Measurements from ENCODE around the gene RHEX.
"Not testable (repeated sequence)": the region's sequence is repeated elsewhere in the genome, so short reads cannot be mapped to it uniquely, and the experiment has no call there.

- TF ChIP-seq POLR2AphosphoS5 (IDR thresholded peaks at IDR 0.05) = not testable (repeated sequence)
- TF ChIP-seq, protein P1, sequence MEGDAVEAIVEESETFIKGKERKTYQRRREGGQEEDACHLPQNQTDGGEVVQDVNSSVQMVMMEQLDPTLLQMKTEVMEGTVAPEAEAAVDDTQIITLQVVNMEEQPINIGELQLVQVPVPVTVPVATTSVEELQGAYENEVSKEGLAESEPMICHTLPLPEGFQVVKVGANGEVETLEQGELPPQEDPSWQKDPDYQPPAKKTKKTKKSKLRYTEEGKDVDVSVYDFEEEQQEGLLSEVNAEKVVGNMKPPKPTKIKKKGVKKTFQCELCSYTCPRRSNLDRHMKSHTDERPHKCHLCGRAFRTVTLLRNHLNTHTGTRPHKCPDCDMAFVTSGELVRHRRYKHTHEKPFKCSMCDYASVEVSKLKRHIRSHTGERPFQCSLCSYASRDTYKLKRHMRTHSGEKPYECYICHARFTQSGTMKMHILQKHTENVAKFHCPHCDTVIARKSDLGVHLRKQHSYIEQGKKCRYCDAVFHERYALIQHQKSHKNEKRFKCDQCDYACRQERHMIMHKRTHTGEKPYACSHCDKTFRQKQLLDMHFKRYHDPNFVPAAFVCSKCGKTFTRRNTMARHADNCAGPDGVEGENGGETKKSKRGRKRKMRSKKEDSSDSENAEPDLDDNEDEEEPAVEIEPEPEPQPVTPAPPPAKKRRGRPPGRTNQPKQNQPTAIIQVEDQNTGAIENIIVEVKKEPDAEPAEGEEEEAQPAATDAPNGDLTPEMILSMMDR (IDR thresholded peaks at IDR 0.05) = not testable (repeated sequence)
Observed at GRCh38 chr1:206052231-206052865, 625 bp upstream of the RHEX start.

All from esophagus muscularis mucosa (tissue), 3 donors.